ENCODE data around the gene CACNB3. TPM values are rescaled to one million over a fixed set of nuclear protein-coding genes. Genes with fewer than 3 reads are reported as not detected.

CACNB3 gene
- total RNA-seq, 2 donors from 2014 or later, result 40.6 to 59.9 TPM

- TF ChIP-seq CTCF (conservative IDR thresholded peaks at IDR 0.05), result no peak
- H3K9ac ChIP-seq (ENCODE audit: extremely low read depth, low read length, poor library complexity, severe bottlenecking), result peak overlapping the region; percentile 50
- peak overlapping the region; percentile 54 for H3K27ac Mint-ChIP-seq
- H3K9me3 Mint-ChIP-seq, result no peaks in the 10 kb centered on the region
- peaks cover 12% of the 10 kb centered on the region for H3K4me1 ChIP-seq (ENCODE audit: control insufficient read depth, insufficient read depth, low read length)
- H3K36me3 Mint-ChIP-seq (ENCODE audit: low read depth), result no peaks in the 10 kb centered on the region
- no peaks in the 10 kb centered on the region for H3K27me3 ChIP-seq (ENCODE audit: control insufficient read depth, insufficient read depth, low read length, poor library complexity, severe bottlenecking)
- peaks cover 36% of the 10 kb centered on the region for H3K4me1 Mint-ChIP-seq
- H3K36me3 ChIP-seq (ENCODE audit: control insufficient read depth, insufficient read depth, low read length), result no peaks in the 10 kb centered on the region
- peak overlapping the region; percentile 77 for H3K4me3 Mint-ChIP-seq
- DNase-seq, result peak; percentile 94
- peak overlapping the region; percentile 93 for H3K4me3 ChIP-seq (ENCODE audit: low read length)
- H3K9me3 ChIP-seq (ENCODE audit: control insufficient read depth, low read length), result no peaks in the 10 kb centered on the region
- peak overlapping the region; percentile 25 for H3K27ac ChIP-seq (ENCODE audit: low read depth, low read length)
- peaks cover 76% of the 10 kb centered on the region for H3K27me3 Mint-ChIP-seq (ENCODE audit: insufficient read depth)
- 1% methylated on average over 22 to 54 of the region's 54 CpGs for WGBS, 2 experiments (ENCODE audit: insufficient coverage in 1 of 2, insufficient read length in 1 of 2)
Measured at GRCh38 chr12:48815126-48816110, 2.9 kb upstream of the CACNB3 start.

- Mint-ChIP-seq H3K36me3 (ENCODE audit: low read depth) (no peaks in the 10 kb centered on the region), H3K27ac (no peak overlapping the region), H3K4me1 (peaks cover 28% of the 10 kb centered on the region), H3K9me3 (no peaks in the 10 kb centered on the region), H3K4me3 (peak overlapping the region; percentile 79), H3K27me3 (ENCODE audit: insufficient read depth) (peaks cover 73% of the 10 kb centered on the region)
- H3K9me3 ChIP-seq (ENCODE audit: control insufficient read depth, low read length), result no peaks in the 10 kb centered on the region
- WGBS, 2 experiments (ENCODE audit: insufficient coverage in 1 of 2, insufficient read length in 1 of 2), result 69 to 89% methylated on average over 3 of the region's 3 CpGs
- H3K36me3 ChIP-seq (ENCODE audit: control insufficient read depth, insufficient read depth, low read length), result no peaks in the 10 kb centered on the region
- H3K9ac ChIP-seq (ENCODE audit: extremely low read depth, low read length, poor library complexity, severe bottlenecking), result no peak overlapping the region
- no peak for TF ChIP-seq CTCF (conservative IDR thresholded peaks at IDR 0.05)
- peak overlapping the region; percentile 93 for H3K4me3 ChIP-seq (ENCODE audit: low read length)
- H3K27ac ChIP-seq (ENCODE audit: low read depth, low read length), result no peak overlapping the region
- peaks cover 9% of the 10 kb centered on the region for H3K4me1 ChIP-seq (ENCODE audit: control insufficient read depth, insufficient read depth, low read length)
- H3K27me3 ChIP-seq (ENCODE audit: control insufficient read depth, insufficient read depth, low read length, poor library complexity, severe bottlenecking), result no peaks in the 10 kb centered on the region
- peak; percentile 56 for DNase-seq
Measured at GRCh38 chr12:48816143-48816854, 2.0 kb upstream of the CACNB3 start.

- DNase-seq, result no peak
- peaks cover 17% of the 10 kb centered on the region for H3K4me1 Mint-ChIP-seq
- Histone ChIP-seq H3K9ac (ENCODE audit: extremely low read depth, low read length, poor library complexity, severe bottlenecking) (peak overlapping the region; percentile 55), H3K27ac (ENCODE audit: low read depth, low read length) (no peak overlapping the region), H3K4me3 (ENCODE audit: low read length) (peak overlapping the region; percentile 87), H3K27me3 (ENCODE audit: control insufficient read depth, insufficient read depth, low read length, poor library complexity, severe bottlenecking) (no peaks in the 10 kb centered on the region), H3K4me1 (ENCODE audit: control insufficient read depth, insufficient read depth, low read length) (peaks cover 9% of the 10 kb centered on the region), H3K36me3 (ENCODE audit: control insufficient read depth, insufficient read depth, low read length) (peaks cover 2% of the 10 kb centered on the region), H3K9me3 (ENCODE audit: control insufficient read depth, low read length) (no peaks in the 10 kb centered on the region)
- H3K9me3 Mint-ChIP-seq, result no peaks in the 10 kb centered on the region
- H3K27ac Mint-ChIP-seq, result no peak overlapping the region
- H3K27me3 Mint-ChIP-seq (ENCODE audit: insufficient read depth), result peaks cover 66% of the 10 kb centered on the region
- peaks cover 6% of the 10 kb centered on the region for H3K36me3 Mint-ChIP-seq (ENCODE audit: low read depth)
- H3K4me3 Mint-ChIP-seq, result peak overlapping the region; percentile 79
- 13 to 28% methylated on average over 12 to 37 of the region's 37 CpGs for WGBS, 2 experiments (ENCODE audit: insufficient coverage in 1 of 2, insufficient read length in 1 of 2)
- TF ChIP-seq CTCF (conservative IDR thresholded peaks at IDR 0.05), result peak; percentile 60
Measured at GRCh38 chr12:48818831-48819590, 715 bp downstream of the CACNB3 start.
